Measurements from ENCODE around the gene FAM120B.

FAM120B gene

GRCh38 chr6:170363255-170363654 lies 56.7 kb downstream of the FAM120B start:
- DNase-seq, result no peak

DNA sequence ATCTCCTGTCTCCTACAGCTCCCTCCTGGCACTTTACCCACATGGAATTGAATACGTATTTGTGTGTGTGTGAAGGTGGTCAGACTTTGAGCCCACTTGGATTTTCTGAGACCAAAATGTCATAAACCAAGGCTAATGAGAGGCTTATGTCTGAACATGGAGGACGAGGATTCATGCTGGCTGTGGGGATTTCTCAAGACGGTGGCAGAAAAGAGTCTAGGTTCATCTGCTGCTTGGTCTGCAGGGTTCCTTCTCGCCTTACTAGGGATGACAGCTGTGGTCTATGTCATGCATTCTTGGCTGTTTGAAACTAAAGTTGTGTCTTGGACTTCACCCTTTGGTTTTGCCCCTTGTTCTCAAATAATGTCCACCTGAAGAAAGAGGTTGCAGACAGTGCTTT lies 58.6 kb downstream of the FAM120B start:
- no peak for DNase-seq

DNA sequence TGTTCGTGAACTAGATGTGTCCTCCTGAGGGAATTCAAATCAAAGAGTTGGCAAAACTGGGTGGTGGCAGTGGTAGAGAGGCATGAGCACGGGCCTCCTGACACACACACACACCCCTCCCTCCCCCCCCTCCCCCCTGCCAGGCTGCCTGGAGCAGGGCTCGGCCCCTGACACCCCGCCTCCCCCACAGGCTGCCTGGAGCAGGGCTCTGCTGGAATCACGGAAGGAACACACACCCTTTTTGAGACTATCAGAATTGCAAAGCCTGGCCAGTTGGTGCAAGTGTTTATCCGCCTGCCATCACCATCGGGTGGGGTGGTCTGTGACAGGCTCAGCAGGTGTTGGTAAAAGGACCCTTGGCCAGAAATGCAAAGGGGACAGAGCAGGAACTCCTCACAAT lies 59.0 kb downstream of the FAM120B start:
- no peak for DNase-seq

GRCh38 chr6:170366248-170366960 lies 59.8 kb downstream of the FAM120B start:
- DNase-seq, result no peak

DNA sequence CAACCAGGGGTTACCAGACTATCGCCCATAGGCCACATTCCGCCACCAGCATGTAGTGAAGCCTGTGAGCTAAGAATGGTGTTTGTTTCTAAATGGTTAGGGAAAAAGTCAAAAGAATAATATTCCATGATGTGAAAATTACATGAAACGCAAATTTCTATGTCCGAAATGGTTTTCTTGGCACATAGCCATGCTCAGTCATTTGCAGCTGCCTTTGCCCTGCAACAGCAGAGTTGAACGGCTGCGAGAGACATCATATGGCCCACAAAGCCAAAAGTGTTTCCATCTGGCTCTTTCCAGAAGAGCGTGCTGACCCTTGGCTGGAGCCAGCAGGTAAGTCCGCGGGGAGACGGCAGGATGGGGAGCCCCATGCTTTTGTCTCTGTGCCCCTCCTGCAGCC lies 60.7 kb downstream of the FAM120B start:
- DNase-seq, result no peak

DNA sequence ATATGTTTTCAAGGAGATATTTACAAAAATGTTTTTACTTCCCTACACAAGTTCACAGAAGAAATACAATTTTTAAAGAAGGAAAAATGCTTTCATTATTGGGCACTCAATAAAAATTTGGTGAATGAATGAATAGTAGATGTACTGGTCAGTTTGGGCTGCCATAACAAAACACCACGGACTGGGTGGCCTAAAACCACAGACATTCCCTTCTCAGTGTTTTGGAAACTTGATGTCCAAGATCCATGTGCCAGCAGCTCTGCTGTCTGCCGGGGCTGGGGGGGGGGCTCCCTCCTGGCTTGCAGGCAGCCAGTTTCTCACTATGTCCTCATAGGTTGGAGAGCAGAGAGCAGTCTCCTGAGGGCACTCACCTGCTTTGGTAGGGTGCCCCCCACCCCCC lies 62.0 kb downstream of the FAM120B start:
- no peak for DNase-seq

GRCh38 chr6:170369403-170369802 lies 62.8 kb downstream of the FAM120B start:
- no peak for DNase-seq

DNA sequence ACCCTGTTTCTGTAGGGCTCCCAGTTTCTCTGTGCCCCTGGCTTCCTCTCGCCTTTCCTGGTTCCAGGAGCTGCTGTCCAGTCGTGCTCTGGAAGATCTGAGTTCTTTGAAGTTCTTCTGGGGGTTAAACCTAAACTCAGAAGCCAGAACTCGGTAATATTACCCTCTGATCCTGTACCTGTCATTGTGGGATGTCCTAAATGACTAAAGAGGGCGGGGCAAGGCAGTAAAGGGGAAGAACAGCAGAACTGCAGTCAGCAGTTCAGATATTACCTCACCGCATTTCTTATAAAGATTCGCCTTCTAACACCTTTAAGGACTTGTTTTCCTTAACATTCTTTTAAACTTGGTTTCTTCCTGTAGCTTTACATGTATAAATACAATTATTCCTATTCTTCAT lies 63.9 kb downstream of the FAM120B start:
- DNase-seq, result no peak

- DNase-seq, result no peak
Observed at GRCh38 chr6:170371080-170371479, 64.5 kb downstream of the FAM120B start.

GRCh38 chr6:170371588-170371987 lies 65.0 kb downstream of the FAM120B start:
- DNase-seq, result no peak

DNA sequence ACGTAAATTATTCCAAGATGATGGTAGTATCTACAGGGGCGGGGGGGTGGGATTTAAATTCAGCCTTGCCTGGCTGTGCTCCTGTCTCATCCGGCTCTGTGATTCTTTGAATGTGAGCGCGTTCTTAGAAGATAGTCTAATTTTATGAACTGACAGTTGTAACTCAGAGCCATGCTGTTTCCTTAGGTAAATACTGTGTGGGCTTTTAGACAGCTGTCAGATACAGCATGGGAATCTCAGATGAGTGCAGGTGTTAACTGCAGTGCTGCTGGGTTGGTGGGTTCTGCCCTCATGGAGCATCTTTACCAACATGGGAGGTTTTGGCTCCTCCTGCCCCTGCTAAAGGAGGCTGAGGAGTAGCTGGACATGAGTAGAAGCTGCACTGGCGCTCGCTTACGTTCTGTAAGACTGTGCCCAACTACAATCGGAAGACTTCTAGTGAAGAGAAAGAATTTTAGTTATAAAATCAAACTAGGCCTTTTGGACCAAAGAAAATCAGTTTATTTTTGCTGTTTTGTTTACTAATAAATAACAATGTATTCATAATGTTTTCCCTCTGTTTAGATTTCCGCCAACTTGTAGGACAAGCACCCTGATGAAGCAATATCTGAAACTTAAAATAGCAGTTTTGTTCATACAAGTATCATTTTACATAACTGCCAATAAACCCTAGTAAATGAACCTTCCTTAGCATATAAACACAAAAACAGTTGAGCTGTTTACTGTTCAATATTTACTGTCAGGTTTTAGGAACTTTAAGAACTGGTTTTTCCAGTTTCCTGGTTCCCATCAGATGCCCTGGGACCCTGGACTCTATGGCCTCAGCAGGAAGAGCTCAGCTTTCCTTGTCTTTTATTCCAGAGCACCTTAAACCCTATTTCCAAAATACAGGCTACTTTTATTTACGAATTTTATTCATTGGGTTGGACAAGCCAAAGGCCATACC lies 66.1 kb downstream of the FAM120B start:
- DNase-seq, result no peak

DNA sequence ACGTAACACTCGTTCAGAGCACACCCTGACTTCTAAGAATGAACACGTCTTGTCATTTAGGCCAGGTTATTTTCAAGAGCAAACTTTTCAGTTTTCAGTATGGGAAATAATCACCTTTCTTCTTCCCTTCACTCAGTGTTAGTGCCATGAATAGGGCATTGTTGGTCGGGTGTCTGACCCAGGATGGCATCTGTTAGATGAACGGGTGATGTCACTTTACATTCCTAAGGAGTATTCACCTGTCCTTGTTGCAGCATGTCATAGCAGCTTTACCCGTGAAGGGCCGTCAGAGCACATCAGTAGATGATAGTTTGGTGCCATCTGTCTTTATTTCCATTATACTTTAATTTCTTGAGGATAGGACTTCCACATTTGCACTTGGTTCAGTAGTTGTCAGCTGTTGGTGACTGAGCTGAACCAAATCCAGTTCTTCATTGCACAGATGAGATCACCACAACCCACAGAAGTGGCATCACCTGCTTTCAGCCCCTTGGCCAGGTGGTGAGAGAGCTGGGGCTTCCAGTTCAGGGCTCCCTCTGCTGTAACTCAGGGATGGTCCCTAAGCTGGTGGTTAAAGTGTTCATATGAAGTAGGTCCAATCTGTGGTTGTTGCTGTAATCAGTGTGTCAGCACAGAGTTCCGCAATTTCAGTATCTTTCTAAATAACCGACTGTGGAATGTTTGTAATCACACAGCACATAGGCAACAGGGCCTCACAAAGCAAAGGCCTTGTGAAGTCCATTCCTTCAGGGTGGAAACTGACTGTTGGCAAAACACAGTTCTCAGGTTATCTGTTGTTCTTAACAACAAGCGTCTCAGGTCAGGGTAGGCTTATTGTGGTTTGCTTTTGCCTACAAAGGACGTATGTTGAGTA lies 68.2 kb downstream of the FAM120B start:
- DNase-seq, result no peak

DNA sequence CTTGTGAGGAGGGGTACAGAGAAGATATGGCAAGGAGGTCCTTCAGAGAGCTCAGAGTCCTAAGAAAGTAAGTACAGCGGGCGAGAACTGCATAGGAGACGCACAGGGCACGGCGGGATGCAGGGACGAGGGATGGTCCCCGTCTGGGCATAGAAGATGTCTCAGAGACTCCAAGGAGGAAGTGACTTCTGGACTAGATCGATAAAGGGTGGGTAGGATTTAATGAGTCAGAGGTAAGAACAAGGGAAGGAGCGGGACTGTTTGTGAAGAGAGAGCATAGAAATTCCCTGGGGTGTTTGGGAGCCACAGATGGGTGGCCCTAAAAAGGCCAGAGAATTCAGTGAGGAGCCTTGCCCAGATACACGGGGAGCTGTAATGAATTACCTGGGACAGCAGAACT lies 69.1 kb downstream of the FAM120B start:
- no peak for DNase-seq

- no peak for DNase-seq
Observed at GRCh38 chr6:170376386-170377043, 70.0 kb downstream of the FAM120B start.

GRCh38 chr6:170378502-170378901 lies 71.9 kb downstream of the FAM120B start:
- no peak for DNase-seq

GRCh38 chr6:170381562-170381961 lies 75.0 kb downstream of the FAM120B start:
- DNase-seq, result no peak

GRCh38 chr6:170383466-170384035 lies 77.0 kb downstream of the FAM120B start:
- no peak for DNase-seq

- no peak for DNase-seq
Observed at GRCh38 chr6:170385506-170385905, 78.9 kb downstream of the FAM120B start.

- DNase-seq, result no peak
Observed at GRCh38 chr6:170388113-170388512, 81.6 kb downstream of the FAM120B start.

DNA sequence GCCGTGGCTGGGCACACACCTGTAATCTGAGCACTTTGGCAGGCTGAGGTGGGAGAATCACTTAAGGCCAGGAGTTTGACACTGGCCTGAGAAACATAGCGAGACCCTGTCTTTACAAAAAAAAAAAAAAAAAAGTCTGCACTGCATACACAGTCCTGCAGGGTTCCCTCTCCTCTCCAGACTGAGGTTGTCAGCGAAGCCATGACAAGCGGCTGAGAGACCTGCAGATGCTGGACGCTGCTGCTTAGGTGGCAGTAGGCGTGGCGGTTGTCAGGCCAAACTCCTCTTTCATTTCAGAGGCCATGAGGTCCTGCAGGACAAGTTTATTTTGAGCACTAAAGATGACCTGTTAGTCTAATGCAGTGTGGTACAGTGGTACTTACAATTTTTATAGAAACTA lies 86.5 kb downstream of the FAM120B start:
- no peak for DNase-seq

DNA sequence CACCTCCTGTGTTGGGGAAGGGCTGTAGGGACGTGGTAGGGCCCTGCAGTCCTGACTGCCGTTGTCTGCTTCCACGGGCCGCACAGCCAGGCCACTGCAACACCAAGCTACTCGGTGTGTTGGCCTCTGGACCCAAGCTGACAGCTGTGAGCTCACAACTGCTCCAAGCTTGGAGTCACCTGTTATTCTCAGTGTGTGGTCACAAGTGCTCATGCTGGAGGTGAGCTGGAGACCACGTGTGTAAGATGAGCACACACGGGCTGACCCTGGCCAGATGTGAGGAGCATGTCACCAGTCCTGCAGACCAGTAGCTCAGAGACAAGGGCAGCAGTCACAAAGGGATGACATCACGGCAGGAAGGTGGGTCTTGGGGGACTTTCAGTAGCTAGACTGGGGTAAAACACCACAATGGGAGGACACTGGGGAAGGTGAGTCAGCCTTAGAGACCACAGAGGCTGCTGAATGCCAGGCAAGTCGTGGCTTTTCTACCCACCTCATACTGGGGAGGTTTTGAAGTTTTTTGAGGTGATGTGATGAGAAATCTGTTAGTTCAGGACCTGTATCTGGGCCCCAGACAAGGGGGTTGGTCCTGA lies 87.3 kb downstream of the FAM120B start:
- DNase-seq, result no peak

DNA sequence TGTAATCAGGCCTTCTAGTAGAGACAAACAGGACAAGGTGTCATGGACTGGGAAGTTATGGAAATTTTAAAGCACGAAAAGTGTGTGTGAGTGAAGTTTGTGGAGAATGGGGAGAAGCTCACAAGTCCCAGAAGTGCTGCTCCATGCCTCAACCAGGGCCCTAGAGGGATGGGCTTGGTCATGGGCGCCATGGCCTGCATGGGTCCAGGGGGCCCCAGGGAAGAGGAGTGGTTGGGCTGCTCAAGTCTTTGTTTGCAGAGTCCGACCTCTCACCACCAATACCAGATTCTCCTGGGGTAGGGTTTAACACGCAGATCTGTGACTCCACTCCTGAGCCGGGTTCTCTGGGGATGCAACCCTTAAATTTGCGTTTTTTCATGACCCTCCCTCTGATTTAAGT lies 88.4 kb downstream of the FAM120B start:
- DNase-seq, result no peak
